SK-N-SH treated with all-trans-retinoic acid at 6 μM for 48 hours (cell line): ENCODE measurements around the gene TDRD7.

Experiments used
- ATAC-seq: fragments of 200-7000 bp; cut with Tn5 transposase; 3 replicates; pipeline ENCODE4 v1.9.1; 2020; ENCODE audit warnings: mild to moderate bottlenecking, moderate library complexity
- ARNTL ChIP-seq: fragments of 450-650 bp; formaldehyde crosslinking; IDR thresholded peaks from 2 replicates; pipeline ENCODE4 v1.5.0; 2020; ENCODE audit warnings: low read depth, mild to moderate bottlenecking, moderate library complexity, borderline replicate concordance
- BACH2 ChIP-seq: fragments of 250-450 bp; sonication (Bioruptor Pico); IDR thresholded peaks from 2 replicates; pipeline ENCODE4 v1.9.0; 2021; ENCODE audit warnings: mild to moderate bottlenecking, borderline replicate concordance
- CREB5 ChIP-seq: fragments of 250-450 bp; sonication (Bioruptor Pico); IDR thresholded peaks from 2 replicates; pipeline ENCODE4 v1.5.1; 2020; ENCODE audit warnings: low read depth, mild to moderate bottlenecking, moderate library complexity
- CSDC2 ChIP-seq: fragments of 250-450 bp; sonication (Bioruptor Pico); IDR thresholded peaks from 2 replicates; pipeline ENCODE4 v1.5.0; 2020; ENCODE audit warnings: mild to moderate bottlenecking, moderate library complexity
- CSRNP3 ChIP-seq: fragments of 250-450 bp; sonication (Bioruptor Pico); IDR thresholded peaks from 2 replicates; pipeline ENCODE4 v1.5.1; 2021; ENCODE audit warnings: mild to moderate bottlenecking, moderate library complexity
- ESRRG ChIP-seq: fragments of 250-450 bp; sonication (Bioruptor Pico); IDR thresholded peaks from 2 replicates; pipeline ENCODE4 v1.6.1; 2021; ENCODE audit warnings: mild to moderate bottlenecking
- GLIS3 ChIP-seq: fragments of 250-450 bp; sonication (Bioruptor Pico); IDR thresholded peaks from 2 replicates; pipeline ENCODE4 v1.5.0; 2020; ENCODE audit warnings: mild to moderate bottlenecking, moderate library complexity
- ISL1 ChIP-seq: fragments of 250-450 bp; sonication (Bioruptor Pico); IDR thresholded peaks from 2 replicates; pipeline ENCODE4 v2.1.2; 2022; ENCODE audit warnings: mild to moderate bottlenecking, moderate library complexity
- OSR1 ChIP-seq: fragments of 250-450 bp; sonication (Bioruptor Pico); IDR thresholded peaks from 2 replicates; pipeline ENCODE4 v1.8.0; 2022; ENCODE audit warnings: moderate library complexity, mild to moderate bottlenecking, inconsistent platforms
- PATZ1 ChIP-seq: fragments of 250-450 bp; sonication (Bioruptor Pico); IDR thresholded peaks from 2 replicates; pipeline ENCODE4 v1.8.0; 2020; ENCODE audit warnings: mild to moderate bottlenecking, moderate library complexity, borderline replicate concordance
- POU6F1 ChIP-seq: fragments of 250-450 bp; sonication (Bioruptor Pico); IDR thresholded peaks from 2 replicates; pipeline ENCODE4 v1.8.0; 2021; ENCODE audit warnings: low read depth, mild to moderate bottlenecking, moderate library complexity, borderline replicate concordance
- PPARA ChIP-seq: fragments of 250-450 bp; sonication (Bioruptor Pico); IDR thresholded peaks from 2 replicates; pipeline ENCODE4 v1.5.0; 2020; ENCODE audit warnings: mild to moderate bottlenecking, borderline replicate concordance
- RARB ChIP-seq: fragments of 250-450 bp; sonication (Bioruptor Pico); IDR thresholded peaks from 2 replicates; pipeline ENCODE4 v1.8.0; 2021; ENCODE audit warnings: mild to moderate bottlenecking, moderate library complexity
- SNAI2 ChIP-seq: fragments of 250-450 bp; sonication (Bioruptor Pico); IDR thresholded peaks from 2 replicates; pipeline ENCODE4 v1.5.0; 2020; ENCODE audit warnings: mild to moderate bottlenecking, moderate library complexity
- TOX ChIP-seq: fragments of 250-450 bp; sonication (Bioruptor Pico); IDR thresholded peaks from 2 replicates; pipeline ENCODE4 v1.8.0; 2021; ENCODE audit warnings: mild to moderate bottlenecking, moderate library complexity, borderline replicate concordance
- TSHZ2 ChIP-seq: fragments of 250-450 bp; sonication (Bioruptor Pico); IDR thresholded peaks from 2 replicates; pipeline ENCODE4 v1.5.0; 2020; ENCODE audit warnings: mild to moderate bottlenecking, moderate library complexity
- ZFP3 ChIP-seq: fragments of 250-450 bp; sonication (Bioruptor Pico); IDR thresholded peaks from 2 replicates; pipeline ENCODE4 v1.5.0; 2020; ENCODE audit warnings: mild to moderate bottlenecking, moderate library complexity
- ZFP30 ChIP-seq: fragments of 450-650 bp; formaldehyde crosslinking; IDR thresholded peaks from 2 replicates; pipeline ENCODE4 v1.5.0; 2022; ENCODE audit warnings: mild to moderate bottlenecking, moderate library complexity
- ZNF565 ChIP-seq: fragments of 450-650 bp; formaldehyde crosslinking; conservative IDR thresholded peaks from 2 replicates; pipeline ENCODE4 v1.5.0; 2020; ENCODE audit warnings: low read depth, mild to moderate bottlenecking, moderate library complexity
- ZNF70 ChIP-seq: fragments of 450-650 bp; formaldehyde crosslinking; IDR thresholded peaks from 2 replicates; pipeline ENCODE4 v1.5.0; 2020; ENCODE audit warnings: mild to moderate bottlenecking, moderate library complexity
- ZNF8 ChIP-seq: fragments of 450-650 bp; formaldehyde crosslinking; IDR thresholded peaks from 2 replicates; pipeline ENCODE4 v1.5.0; 2020; ENCODE audit warnings: mild to moderate bottlenecking, moderate library complexity

Gene TDRD7

GRCh38 chr9:97390791-97391406, 21.0 kb upstream of the TDRD7 start:
- ATAC-seq = no peak
- no peak for TF ChIP-seq TSHZ2 (CRISPR knock-in tag)
- no peak for TF ChIP-seq ARNTL (CRISPR knock-in tag)
- TF ChIP-seq ZFP30 (CRISPR knock-in tag) = no peak

- TF ChIP-seq SNAI2 (CRISPR knock-in tag) (no peak), OSR1 (CRISPR knock-in tag) (no peak), ZNF70 (CRISPR knock-in tag) (no peak), ZNF565 (no peak), GLIS3 (CRISPR knock-in tag) (no peak), BACH2 (CRISPR knock-in tag) (no peak), POU6F1 (CRISPR knock-in tag) (no peak), CSRNP3 (CRISPR knock-in tag) (no peak), PATZ1 (CRISPR knock-in tag) (no peak), CREB5 (CRISPR knock-in tag) (no peak), ZFP30 (CRISPR knock-in tag) (no peak), PPARA (CRISPR knock-in tag) (no peak), CSDC2 (CRISPR knock-in tag) (no peak), ZNF8 (CRISPR knock-in tag) (no peak), RARB (CRISPR knock-in tag) (no peak), ARNTL (CRISPR knock-in tag) (no peak), ESRRG (no peak), TOX (CRISPR knock-in tag) (no peak)
- TF ChIP-seq, all 23 proteins: peak for 0
- ATAC-seq = no peak
Observed at GRCh38 chr9:97394881-97395280, 17.0 kb upstream of the TDRD7 start.

GRCh38 chr9:97395745-97396144, 16.2 kb upstream of the TDRD7 start:
- no peak for ATAC-seq
- TF ChIP-seq ZFP3 (CRISPR knock-in tag) (no peak), PATZ1 (CRISPR knock-in tag) (no peak), OSR1 (CRISPR knock-in tag) (no peak), POU6F1 (CRISPR knock-in tag) (no peak), ISL1 (CRISPR knock-in tag) (no peak), TOX (CRISPR knock-in tag) (no peak), ZNF8 (CRISPR knock-in tag) (no peak), SNAI2 (CRISPR knock-in tag) (no peak), CREB5 (CRISPR knock-in tag) (no peak), ZNF70 (CRISPR knock-in tag) (no peak), RARB (CRISPR knock-in tag) (no peak), ZNF565 (no peak)
